Rectal smooth muscle tissue (tissue), 1 donor: Measurements from ENCODE around the gene CWC27.
"Not testable (repeated sequence)": the region's sequence is repeated elsewhere in the genome, so short reads cannot be mapped to it uniquely, and the experiment has no call there.

ENCODE experiments used
- H3K27ac ChIP-seq: one replicate; pipeline ENCODE4 v1.7.0; 2013; ENCODE audit warnings: low read depth, low read length, inconsistent platforms
- H3K27me3 ChIP-seq: one replicate; pipeline ENCODE4 v1.7.0; 2013; ENCODE audit warnings: low read length; ENCODE audit not compliant: control insufficient read depth, insufficient read depth
- H3K36me3 ChIP-seq: one replicate; pipeline ENCODE4 v1.7.0; 2013; ENCODE audit warnings: low read length; ENCODE audit not compliant: control insufficient read depth, insufficient read depth
- H3K4me1 ChIP-seq: one replicate; pipeline ENCODE4 v1.7.0; 2013; ENCODE audit warnings: low read length; ENCODE audit not compliant: control insufficient read depth, insufficient read depth
- H3K4me3 ChIP-seq: one replicate; pipeline ENCODE4 v1.7.0; 2013; ENCODE audit warnings: low read length
- H3K9ac ChIP-seq: one replicate; pipeline ENCODE4 v1.7.0; 2013; ENCODE audit warnings: low read length

CWC27 gene

DNA sequence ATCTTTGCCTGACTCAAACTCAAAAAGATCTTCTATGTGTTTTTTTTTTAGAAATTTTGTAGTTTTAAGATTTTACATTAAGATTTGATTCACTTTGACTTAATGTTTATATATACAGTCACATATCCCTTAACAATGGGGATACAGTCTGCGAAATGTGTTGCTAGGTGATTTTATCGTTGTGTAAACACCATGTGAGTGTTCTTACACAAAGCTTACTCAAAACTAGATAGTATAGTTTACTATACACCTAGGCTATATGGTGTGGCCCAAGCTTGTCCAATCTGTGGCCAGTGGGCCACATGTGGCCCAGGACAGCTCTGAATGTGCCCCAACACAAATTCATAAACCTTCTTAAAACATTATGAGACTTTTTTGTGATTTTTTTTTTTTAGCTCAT, 131.9 kb downstream of the CWC27 start:
- Histone ChIP-seq H3K4me3 (no peak overlapping the region), H3K4me1 (no peaks in the 10 kb centered on the region), H3K36me3 (no peaks in the 10 kb centered on the region), H3K9ac (no peak overlapping the region), H3K27me3 (no peaks in the 10 kb centered on the region), H3K27ac (no peak overlapping the region)

DNA sequence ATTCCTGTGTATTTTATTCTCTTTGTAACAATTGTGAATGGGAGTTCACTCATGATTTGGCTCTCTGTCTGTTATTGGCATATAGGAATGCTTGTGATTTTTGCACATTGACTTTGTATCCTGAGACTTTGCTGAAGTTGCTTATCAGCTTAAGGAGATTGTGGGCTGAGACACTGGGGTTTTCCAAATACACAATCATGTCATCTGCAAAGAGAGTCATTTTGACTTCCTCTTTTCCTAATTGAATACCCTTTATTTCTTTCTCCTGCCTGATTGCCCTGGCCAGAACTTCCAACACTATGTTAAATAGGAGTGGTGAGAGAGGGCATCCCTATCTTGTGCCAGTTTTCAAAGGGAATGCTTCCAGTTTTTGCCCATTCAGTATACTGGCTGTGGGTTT, 138.7 kb downstream of the CWC27 start:
- H3K27me3 ChIP-seq, H3K4me3 ChIP-seq, H3K9ac ChIP-seq, H3K27ac ChIP-seq, H3K36me3 ChIP-seq, H3K4me1 ChIP-seq: not testable (repeated sequence)

DNA sequence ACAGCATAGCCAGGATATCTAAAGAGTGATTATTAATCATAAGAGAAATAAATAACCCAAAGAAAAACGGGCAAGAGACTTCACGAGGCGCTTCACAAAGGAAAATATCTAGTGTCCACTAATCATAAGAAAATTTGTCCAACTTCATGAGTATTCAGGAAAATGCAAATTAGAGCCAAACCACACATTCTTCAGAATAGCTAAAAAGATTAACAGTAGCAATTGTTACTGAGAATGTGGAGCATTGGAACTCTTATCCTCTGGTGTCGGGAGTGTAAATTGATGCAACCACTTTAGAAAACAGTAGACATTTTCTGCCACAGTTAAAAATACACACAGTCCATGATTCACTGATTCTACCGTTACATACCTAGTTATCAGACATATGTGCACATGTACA, 145.7 kb downstream of the CWC27 start:
- Histone ChIP-seq H3K36me3 (no peaks in the 10 kb centered on the region), H3K9ac (no peak overlapping the region), H3K4me3 (no peak overlapping the region), H3K27me3 (no peaks in the 10 kb centered on the region), H3K4me1 (no peaks in the 10 kb centered on the region), H3K27ac (no peak overlapping the region)

DNA sequence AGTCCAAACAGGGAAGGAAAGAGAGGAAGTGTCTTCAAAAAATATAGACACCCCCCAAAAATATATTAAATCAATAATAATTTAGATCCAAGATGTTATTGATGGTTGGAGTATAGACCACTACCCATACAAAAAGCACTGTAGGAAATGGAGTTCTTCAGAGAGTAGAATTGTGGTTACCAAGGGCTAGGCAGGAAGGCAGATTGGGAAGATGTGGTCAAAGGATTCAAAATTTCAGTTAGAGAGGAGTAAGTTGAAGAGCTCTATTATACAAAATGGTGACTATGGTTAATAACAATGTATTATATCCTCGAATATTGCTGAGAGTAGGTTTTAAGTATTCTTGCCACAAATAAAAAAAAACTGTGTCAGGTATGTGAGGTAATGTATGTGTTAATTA, 149.4 kb downstream of the CWC27 start:
- H3K4me3 ChIP-seq = no peak overlapping the region
- H3K27me3 ChIP-seq = no peaks in the 10 kb centered on the region
- no peaks in the 10 kb centered on the region for H3K4me1 ChIP-seq
- no peaks in the 10 kb centered on the region for H3K36me3 ChIP-seq
- H3K9ac ChIP-seq = no peak overlapping the region
- H3K27ac ChIP-seq = no peak overlapping the region

DNA sequence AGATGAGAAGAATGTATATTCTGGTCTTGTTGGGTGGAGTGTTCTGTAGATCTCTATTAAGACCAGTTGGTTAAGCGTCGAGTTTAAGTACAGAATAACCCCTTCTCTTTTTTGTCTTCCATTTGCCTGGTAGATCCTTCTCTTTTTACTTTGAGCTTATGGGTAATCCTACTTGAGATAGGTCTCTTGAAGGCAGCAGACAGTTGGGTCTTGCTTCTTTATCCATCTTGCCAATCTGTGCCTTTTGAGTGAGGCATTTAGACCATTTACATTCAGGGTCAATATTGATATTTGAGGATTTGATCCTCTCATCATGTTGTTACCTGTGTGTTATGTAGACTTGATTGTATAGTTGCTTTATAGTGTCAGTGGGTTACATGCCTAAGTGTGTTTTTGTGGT, 152.7 kb downstream of the CWC27 start:
- Histone ChIP-seq H3K4me3 (no peak overlapping the region), H3K4me1 (no peaks in the 10 kb centered on the region), H3K36me3 (no peaks in the 10 kb centered on the region), H3K27me3 (no peaks in the 10 kb centered on the region), H3K9ac (no peak overlapping the region), H3K27ac (no peak overlapping the region)

DNA sequence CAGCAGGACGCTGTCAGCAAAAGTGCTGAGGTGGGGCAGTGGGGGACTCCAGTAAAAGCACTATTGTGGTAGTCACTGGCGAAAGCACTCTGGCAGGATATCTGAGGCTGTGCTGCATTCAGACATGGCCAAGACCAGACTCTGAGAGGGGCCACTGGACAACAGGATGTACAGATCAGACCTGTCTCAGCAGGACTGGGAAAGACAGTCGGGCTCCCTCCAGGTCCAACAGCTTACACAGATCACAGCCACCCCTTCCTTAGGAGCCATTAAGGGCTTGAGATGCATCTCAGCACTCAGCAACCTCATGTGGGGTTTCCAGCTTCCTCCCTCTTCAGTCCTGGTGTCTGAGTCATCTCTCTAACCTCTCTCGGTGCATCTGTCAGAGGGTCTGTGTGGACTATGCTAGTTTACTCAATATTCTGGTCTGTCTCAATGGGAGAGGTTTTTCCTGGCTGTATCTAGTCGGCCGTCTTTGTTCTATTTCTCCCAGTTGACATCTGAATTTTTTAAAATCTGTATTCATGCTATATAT, 154.5 kb downstream of the CWC27 start:
- H3K9ac ChIP-seq = no peak overlapping the region
- no peak overlapping the region for H3K27ac ChIP-seq
- no peaks in the 10 kb centered on the region for H3K36me3 ChIP-seq
- H3K27me3 ChIP-seq = no peaks in the 10 kb centered on the region
- H3K4me3 ChIP-seq = no peak overlapping the region
- no peaks in the 10 kb centered on the region for H3K4me1 ChIP-seq

DNA sequence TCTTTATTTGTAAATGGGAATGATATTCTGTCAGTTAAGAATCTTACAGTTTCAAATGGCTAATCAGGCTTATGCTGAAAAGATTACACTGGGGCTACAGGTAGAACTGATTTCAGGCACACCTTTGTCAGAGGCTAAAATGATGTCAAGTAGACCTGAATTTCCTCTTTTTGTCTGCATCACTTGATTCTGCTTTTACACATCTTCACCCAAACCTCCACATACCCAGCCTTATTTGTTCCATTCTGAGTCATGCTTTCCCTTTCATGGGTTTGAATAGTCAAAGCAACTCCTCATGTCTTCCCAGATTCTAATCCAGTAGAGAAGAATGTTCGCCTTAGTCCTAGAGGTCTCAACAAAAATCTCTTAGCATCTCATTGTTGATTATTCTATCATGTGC, 156.4 kb downstream of the CWC27 start:
- Histone ChIP-seq H3K4me3 (no peak overlapping the region), H3K9ac (no peak overlapping the region), H3K4me1 (no peaks in the 10 kb centered on the region), H3K36me3 (no peaks in the 10 kb centered on the region), H3K27ac (no peak overlapping the region), H3K27me3 (no peaks in the 10 kb centered on the region)

DNA sequence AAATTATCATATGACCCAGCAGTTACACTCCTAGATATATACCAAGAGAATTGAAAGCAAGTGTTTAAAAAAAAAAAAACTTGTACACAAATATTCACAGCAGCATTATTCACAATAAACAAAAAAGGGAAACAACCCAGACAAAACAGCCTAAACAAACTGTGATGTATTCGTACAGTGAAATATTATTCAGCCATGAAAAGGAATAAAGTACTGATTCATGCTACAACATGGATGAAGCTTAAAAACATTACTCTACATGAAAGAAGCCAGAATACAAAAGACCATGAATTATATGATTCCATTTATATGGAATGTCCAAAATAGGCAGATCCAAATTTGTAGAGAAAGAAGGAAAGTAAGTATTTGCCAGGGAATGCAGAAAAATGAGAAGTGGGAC, 161.1 kb downstream of the CWC27 start:
- no peaks in the 10 kb centered on the region for H3K27me3 ChIP-seq
- H3K36me3 ChIP-seq = no peaks in the 10 kb centered on the region
- no peak overlapping the region for H3K9ac ChIP-seq
- no peaks in the 10 kb centered on the region for H3K4me1 ChIP-seq
- H3K4me3 ChIP-seq = no peak overlapping the region
- H3K27ac ChIP-seq = no peak overlapping the region

DNA sequence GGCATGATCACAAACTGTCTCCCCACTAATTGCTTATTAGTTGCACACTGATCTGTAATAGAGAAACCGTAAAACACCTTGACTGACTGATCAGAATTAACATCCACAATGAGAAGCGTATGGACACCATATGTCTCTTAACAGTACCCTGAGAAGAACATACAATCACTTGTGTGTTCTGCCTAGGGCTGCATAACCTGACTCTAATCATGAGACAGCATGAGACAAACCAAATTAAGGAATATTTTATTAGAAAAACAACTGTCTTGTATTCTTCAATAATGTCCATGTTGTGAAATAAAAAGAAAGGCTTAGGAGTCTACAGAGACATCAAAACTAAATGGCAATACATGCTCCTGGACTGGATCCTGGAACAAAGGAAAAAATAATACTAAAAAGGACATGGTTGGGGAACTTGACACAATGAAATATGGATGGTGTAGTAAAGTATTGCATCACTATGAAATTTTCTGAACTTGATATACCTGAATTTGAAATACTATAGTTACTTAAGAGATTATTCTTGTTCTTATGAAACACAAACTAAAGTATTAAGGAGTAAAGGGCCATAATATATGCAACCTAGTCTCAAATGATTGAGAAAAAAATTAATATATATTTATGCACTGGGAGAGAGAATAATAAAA, 162.1 kb downstream of the CWC27 start:
- H3K9ac ChIP-seq = no peak overlapping the region
- H3K27ac ChIP-seq = no peak overlapping the region
- no peaks in the 10 kb centered on the region for H3K36me3 ChIP-seq
- no peaks in the 10 kb centered on the region for H3K4me1 ChIP-seq
- H3K27me3 ChIP-seq = no peaks in the 10 kb centered on the region
- H3K4me3 ChIP-seq = no peak overlapping the region

DNA sequence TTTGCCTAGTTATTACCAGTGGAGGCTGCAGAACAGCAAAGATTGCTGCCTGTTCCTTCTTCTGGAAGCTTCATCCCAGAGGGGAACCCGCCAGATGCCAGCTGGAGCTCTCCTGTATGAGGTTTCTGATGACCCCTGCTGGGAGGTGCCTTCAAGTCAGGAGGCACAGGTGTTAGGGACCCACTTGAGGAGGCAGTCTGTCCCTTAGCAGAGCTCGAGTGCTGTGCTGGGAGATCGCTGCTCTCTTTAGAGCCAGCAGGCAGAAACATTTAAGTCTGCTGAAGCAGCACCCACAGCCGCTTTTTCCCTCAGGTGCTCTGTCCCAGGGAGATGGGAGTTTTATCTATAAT, 170.7 kb downstream of the CWC27 start:
- H3K36me3 ChIP-seq, H3K27me3 ChIP-seq, H3K9ac ChIP-seq, H3K27ac ChIP-seq, H3K4me1 ChIP-seq, H3K4me3 ChIP-seq: not testable (repeated sequence)

DNA sequence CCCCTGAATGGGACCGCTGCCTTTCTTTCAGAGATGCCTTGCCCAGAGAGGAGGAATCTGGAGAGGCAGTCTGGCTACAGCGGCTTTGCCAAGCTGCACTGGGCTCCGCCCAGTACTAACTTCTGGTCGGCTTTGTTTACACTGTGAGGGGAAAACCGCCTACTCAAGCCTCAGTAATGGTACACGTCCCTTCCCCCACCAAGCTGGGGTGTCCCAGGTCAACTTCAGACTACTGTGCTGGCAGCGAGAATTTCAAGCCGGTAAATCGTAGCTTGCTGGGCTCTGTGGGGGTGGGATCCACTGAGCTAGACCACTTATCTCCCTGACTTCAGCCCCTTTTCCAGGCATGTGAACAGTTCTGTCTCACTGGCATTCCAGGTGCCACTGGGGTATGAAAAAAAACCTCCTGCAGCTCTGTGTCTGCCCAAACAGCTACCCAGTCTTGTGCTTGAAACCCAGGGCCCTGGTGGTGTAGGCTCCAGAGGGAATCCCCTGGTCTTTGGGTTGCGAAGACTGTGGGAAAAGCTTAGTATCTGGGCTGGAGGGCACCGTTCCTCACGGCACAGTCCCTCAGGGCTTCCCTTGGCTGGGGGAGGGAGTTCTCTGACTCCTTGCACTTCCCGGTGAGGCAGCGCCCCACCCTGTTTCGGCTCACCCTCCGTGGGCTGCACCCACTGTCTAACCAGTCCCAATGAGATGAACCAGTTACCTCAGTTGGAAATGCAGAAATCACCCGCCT, 171.2 kb downstream of the CWC27 start:
- Histone ChIP-seq H3K27me3 (no peaks in the 10 kb centered on the region), H3K36me3 (peaks cover 3% of the 10 kb centered on the region), H3K27ac (no peak overlapping the region), H3K9ac (no peak overlapping the region), H3K4me1 (no peaks in the 10 kb centered on the region), H3K4me3 (no peak overlapping the region)

DNA sequence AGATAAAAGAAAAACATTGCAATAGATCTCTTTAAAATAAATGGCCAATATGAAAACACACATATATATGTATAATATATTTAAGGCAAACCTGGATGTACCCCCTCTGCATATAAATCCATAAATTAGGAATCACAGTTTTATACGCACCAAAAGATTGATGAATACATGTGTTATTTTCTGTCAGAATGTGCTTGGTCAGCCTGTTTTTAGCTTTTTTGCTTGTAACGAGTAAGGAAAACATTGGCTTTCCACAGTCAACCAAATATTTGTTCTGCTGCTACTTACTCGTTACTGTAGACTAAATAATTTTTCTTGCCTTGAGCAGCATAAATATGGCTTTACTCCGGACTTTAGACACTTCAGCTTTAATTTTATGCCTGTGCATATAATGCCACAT, 173.7 kb downstream of the CWC27 start:
- H3K4me1 ChIP-seq = no peaks in the 10 kb centered on the region
- H3K36me3 ChIP-seq = peaks cover 3% of the 10 kb centered on the region
- H3K9ac ChIP-seq = no peak overlapping the region
- H3K27me3 ChIP-seq = no peaks in the 10 kb centered on the region
- H3K4me3 ChIP-seq = no peak overlapping the region
- no peak overlapping the region for H3K27ac ChIP-seq

DNA sequence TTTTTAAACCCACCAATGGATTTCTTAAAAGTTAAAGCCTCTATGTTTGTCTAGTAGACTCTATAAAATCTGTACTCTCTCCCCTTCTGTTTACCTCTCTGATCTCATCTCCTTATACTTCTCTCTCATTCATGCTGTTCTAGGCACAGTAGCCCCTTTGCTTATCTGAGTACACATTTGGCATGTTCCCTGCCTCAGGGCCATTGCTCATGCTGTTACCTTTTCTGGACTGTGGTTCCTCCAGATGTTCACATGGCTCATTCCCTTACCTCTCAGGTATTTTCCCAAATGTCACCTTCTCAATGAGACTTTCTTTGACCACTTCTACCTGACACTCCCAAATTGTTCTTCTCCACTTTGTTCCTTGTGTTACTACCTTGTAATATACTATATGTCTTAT, 176.1 kb downstream of the CWC27 start:
- H3K9ac ChIP-seq = no peak overlapping the region
- peaks cover 3% of the 10 kb centered on the region for H3K36me3 ChIP-seq
- no peak overlapping the region for H3K27ac ChIP-seq
- H3K4me1 ChIP-seq = no peaks in the 10 kb centered on the region
- no peak overlapping the region for H3K4me3 ChIP-seq
- no peaks in the 10 kb centered on the region for H3K27me3 ChIP-seq
